Measurements from ENCODE around the gene IFT27. TPM values are rescaled to one million over a fixed set of nuclear protein-coding genes. Genes with fewer than 3 reads are reported as not detected.

The IFT27 gene
- total RNA-seq, 3 donors from 2014 or later: 19.5 to 25.5 (median 25.2) TPM

DNA sequence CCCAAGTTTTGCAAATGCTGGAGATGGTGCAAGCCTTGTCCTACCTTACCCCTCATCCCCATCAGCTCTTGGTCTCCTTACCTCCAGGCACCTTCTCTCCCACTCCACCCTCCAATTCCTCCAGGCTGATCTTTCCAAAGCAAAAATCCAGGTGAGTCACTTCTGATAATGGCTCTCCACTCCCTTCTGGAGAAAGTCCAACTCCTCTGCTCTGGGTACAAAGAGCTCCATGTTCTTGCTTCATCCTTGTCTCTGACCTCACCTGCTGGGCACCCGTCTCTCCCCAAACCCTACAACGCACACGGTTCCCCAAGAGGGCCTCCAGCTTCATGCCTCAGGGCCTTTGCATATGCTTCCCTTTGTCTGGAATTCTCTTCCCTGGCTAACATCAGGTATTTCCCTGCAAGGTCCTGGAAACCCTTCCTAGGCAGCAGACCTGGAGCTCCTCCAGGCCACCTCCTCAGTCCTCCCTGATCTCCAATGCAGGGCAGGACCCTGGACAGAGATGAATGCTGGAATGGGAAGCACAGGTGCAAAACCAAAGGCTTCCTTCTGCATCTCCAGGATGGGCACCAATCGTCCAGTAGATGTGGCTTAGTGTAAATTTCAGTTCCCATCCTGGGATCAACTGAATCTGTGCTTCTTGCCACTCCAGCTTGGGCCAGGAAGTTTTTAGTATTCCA is 22.7 kb downstream of the IFT27 start:
- Mint-ChIP-seq H3K36me3 (ENCODE audit: insufficient read depth) (no peaks in the 10 kb centered on the region), H3K27me3 (ENCODE audit: low read depth) (peaks cover 22% of the 10 kb centered on the region), H3K4me1 (ENCODE audit: low read depth) (no peaks in the 10 kb centered on the region), H3K4me3 (no peak overlapping the region), H3K9me3 (no peaks in the 10 kb centered on the region)
- DNase-seq: no peak
- ATAC-seq: no peak

- no peaks in the 10 kb centered on the region for H3K4me1 Mint-ChIP-seq (ENCODE audit: low read depth)
- no peaks in the 10 kb centered on the region for H3K9me3 Mint-ChIP-seq
- ATAC-seq: no peak
- no peak for DNase-seq
- H3K4me3 Mint-ChIP-seq: no peak overlapping the region
- H3K36me3 Mint-ChIP-seq (ENCODE audit: insufficient read depth): no peaks in the 10 kb centered on the region
- H3K27me3 Mint-ChIP-seq (ENCODE audit: low read depth): peaks cover 17% of the 10 kb centered on the region
Measured at GRCh38 chr22:36746375-36746970, 29.4 kb downstream of the IFT27 start.

GRCh38 chr22:36745301-36745995 is 30.5 kb downstream of the IFT27 start:
- DNase-seq (no peak), ATAC-seq (no peak)
- H3K9me3 Mint-ChIP-seq: no peaks in the 10 kb centered on the region
- H3K4me1 Mint-ChIP-seq (ENCODE audit: low read depth): no peaks in the 10 kb centered on the region
- H3K4me3 Mint-ChIP-seq: no peak overlapping the region
- no peaks in the 10 kb centered on the region for H3K36me3 Mint-ChIP-seq (ENCODE audit: insufficient read depth)
- peaks cover 17% of the 10 kb centered on the region for H3K27me3 Mint-ChIP-seq (ENCODE audit: low read depth)

- Mint-ChIP-seq H3K9me3 (no peaks in the 10 kb centered on the region), H3K4me1 (ENCODE audit: low read depth) (no peaks in the 10 kb centered on the region), H3K36me3 (ENCODE audit: insufficient read depth) (no peaks in the 10 kb centered on the region), H3K4me3 (no peak overlapping the region), H3K27me3 (ENCODE audit: low read depth) (peaks cover 14% of the 10 kb centered on the region)
- DNase-seq: no peak
- ATAC-seq: no peak
Measured at GRCh38 chr22:36744791-36745190, 31.1 kb downstream of the IFT27 start.

- Mint-ChIP-seq H3K27me3 (ENCODE audit: low read depth) (peaks cover 14% of the 10 kb centered on the region), H3K36me3 (ENCODE audit: insufficient read depth) (no peaks in the 10 kb centered on the region), H3K4me1 (ENCODE audit: low read depth) (no peaks in the 10 kb centered on the region), H3K9me3 (no peaks in the 10 kb centered on the region), H3K4me3 (no peak overlapping the region)
- DNase-seq (no peak), ATAC-seq (no peak)
Measured at GRCh38 chr22:36744413-36744765, 31.5 kb downstream of the IFT27 start.

- ATAC-seq (no peak), DNase-seq (no peak)
- Mint-ChIP-seq H3K9me3 (no peaks in the 10 kb centered on the region), H3K36me3 (ENCODE audit: insufficient read depth) (no peaks in the 10 kb centered on the region), H3K4me1 (ENCODE audit: low read depth) (no peaks in the 10 kb centered on the region), H3K27me3 (ENCODE audit: low read depth) (peaks cover 14% of the 10 kb centered on the region), H3K4me3 (no peak overlapping the region)
Measured at GRCh38 chr22:36743591-36744412, 32.1 kb downstream of the IFT27 start.

DNA sequence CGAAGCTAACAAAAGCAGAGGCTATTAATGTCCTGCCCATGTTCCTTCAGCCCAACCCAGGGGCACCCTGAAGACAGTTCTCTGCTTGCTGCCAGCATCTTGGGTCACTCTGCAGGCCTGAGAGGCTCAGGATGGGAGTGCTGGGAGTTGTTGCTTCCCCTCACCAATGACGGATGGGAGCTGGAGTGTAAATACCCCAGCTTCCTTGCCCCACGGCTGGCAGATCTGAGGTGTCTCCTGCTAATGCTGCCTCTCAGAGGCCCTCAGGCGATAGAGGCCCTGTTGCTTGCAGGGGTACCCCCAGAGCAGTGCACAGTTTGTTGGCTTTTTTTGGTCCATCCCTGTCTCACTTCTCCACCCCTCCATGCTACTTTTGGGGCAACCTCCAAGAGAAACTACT is 32.9 kb downstream of the IFT27 start:
- Mint-ChIP-seq H3K9me3 (no peaks in the 10 kb centered on the region), H3K36me3 (ENCODE audit: insufficient read depth) (no peaks in the 10 kb centered on the region), H3K27me3 (ENCODE audit: low read depth) (peaks cover 21% of the 10 kb centered on the region), H3K4me3 (no peak overlapping the region), H3K4me1 (ENCODE audit: low read depth) (no peaks in the 10 kb centered on the region)
- ATAC-seq (no peak), DNase-seq (no peak)

DNA sequence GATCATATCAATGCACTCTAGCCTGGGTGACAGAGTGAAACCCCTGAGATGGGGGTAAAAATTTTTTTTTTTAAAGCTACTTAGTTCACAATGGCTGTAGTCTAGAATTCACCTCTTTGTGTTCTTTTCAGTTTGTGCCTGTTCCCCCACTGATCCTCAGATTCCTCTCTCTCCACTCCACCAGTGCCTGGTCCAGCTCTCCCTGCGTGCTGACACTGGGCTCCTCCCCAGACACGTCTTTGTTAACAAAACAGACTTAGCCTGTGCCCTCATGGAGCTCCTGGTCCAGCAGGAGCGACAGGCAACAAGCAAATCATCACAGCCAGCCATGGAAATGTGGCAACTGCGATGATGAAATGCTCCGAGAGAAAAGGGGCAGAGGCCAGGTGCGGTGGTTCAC is 34.0 kb downstream of the IFT27 start:
- no peak for DNase-seq
- ATAC-seq: no peak
- Mint-ChIP-seq H3K36me3 (ENCODE audit: insufficient read depth) (no peaks in the 10 kb centered on the region), H3K9me3 (no peaks in the 10 kb centered on the region), H3K4me1 (ENCODE audit: low read depth) (no peaks in the 10 kb centered on the region), H3K27me3 (ENCODE audit: low read depth) (peaks cover 30% of the 10 kb centered on the region), H3K4me3 (no peak overlapping the region)

DNA sequence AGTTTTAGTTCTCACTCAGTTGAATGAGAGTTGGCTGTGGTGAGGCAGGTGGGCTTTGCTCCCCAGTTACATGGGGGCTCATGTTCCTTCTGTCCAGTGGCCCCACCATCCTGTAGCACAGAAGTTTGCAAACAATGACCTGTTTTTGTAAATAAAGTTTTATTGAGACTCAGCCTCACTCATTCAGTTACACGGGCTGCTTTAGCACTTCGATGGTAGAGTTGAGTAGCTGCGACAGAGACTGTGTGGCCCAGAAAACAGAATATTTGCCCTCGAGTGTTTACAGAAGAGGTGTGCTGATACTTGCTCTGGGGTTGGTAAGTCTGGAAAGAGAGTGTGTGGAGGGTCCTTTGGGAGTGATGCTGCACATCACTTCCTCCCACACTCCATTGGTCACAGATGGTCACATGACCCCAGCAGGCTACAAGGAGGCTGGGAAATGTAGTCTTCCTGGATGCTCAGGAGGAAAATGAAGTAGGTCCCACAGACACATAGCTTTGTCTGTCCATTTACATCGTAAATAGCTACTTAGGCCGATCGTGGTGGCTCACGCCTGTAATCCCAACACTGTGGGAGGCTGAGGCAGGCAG is 34.6 kb downstream of the IFT27 start:
- no peaks in the 10 kb centered on the region for H3K4me1 Mint-ChIP-seq (ENCODE audit: low read depth)
- ATAC-seq (no peak), DNase-seq (no peak)
- peaks cover 31% of the 10 kb centered on the region for H3K27me3 Mint-ChIP-seq (ENCODE audit: low read depth)
- H3K36me3 Mint-ChIP-seq (ENCODE audit: insufficient read depth): no peaks in the 10 kb centered on the region
- no peaks in the 10 kb centered on the region for H3K9me3 Mint-ChIP-seq
- H3K4me3 Mint-ChIP-seq: no peak overlapping the region

- Mint-ChIP-seq H3K9me3 (no peaks in the 10 kb centered on the region), H3K36me3 (ENCODE audit: insufficient read depth) (no peaks in the 10 kb centered on the region), H3K4me1 (ENCODE audit: low read depth) (no peaks in the 10 kb centered on the region), H3K4me3 (no peak overlapping the region), H3K27me3 (ENCODE audit: low read depth) (peaks cover 29% of the 10 kb centered on the region)
- DNase-seq (no peak), ATAC-seq (no peak)
Measured at GRCh38 chr22:36740716-36741115, 35.2 kb downstream of the IFT27 start.

DNA sequence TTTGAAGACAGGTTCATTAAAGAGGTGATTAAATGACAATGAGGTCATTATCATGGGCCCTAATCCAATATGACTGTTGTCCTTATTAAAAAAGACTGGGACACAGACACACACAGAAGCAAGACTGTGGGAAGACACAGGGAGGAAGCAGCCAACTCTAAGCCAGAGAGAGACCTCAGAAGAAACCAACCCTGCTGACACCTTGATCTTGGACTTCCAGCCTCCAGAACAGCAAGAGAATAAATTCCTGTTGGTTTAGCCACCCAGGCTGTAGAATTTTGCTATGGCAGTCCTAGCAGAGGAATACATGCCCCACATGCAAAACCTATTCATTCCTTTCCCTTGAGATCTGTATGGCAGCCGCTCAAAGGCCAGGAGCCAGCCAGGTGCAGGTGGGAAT is 36.7 kb downstream of the IFT27 start:
- Mint-ChIP-seq H3K27me3 (ENCODE audit: low read depth) (peaks cover 42% of the 10 kb centered on the region), H3K9me3 (no peaks in the 10 kb centered on the region), H3K4me3 (no peak overlapping the region), H3K36me3 (ENCODE audit: insufficient read depth) (no peaks in the 10 kb centered on the region), H3K4me1 (ENCODE audit: low read depth) (no peaks in the 10 kb centered on the region)
- DNase-seq (no peak), ATAC-seq (no peak)

- no peak overlapping the region for H3K4me3 Mint-ChIP-seq
- peaks cover 48% of the 10 kb centered on the region for H3K27me3 Mint-ChIP-seq (ENCODE audit: low read depth)
- no peaks in the 10 kb centered on the region for H3K4me1 Mint-ChIP-seq (ENCODE audit: low read depth)
- DNase-seq (no peak), ATAC-seq (no peak)
- no peaks in the 10 kb centered on the region for H3K36me3 Mint-ChIP-seq (ENCODE audit: insufficient read depth)
- H3K9me3 Mint-ChIP-seq: no peaks in the 10 kb centered on the region
Measured at GRCh38 chr22:36738416-36739020, 37.4 kb downstream of the IFT27 start.

DNA sequence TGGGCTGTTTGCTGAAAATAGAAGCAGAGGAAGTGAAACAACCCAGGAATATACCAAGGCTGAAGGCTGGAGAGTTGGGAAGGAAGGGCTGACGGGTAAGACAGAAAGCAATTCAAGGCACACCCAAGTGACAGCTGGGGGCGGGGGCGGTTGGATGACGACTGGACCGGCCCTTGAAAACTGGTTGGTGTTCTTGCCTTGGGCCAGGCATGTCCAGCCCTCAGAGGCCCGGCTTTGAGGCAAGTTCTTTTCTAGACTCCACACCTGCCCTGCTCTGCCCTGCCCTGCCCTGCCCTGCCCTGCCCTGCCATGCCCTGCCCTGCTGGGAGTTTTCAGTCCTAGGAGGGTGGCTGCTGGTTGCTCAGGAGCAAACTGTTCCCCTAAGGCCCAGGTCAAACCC is 38.1 kb downstream of the IFT27 start:
- Mint-ChIP-seq H3K27me3 (ENCODE audit: low read depth) (peaks cover 48% of the 10 kb centered on the region), H3K36me3 (ENCODE audit: insufficient read depth) (no peaks in the 10 kb centered on the region), H3K4me1 (ENCODE audit: low read depth) (no peaks in the 10 kb centered on the region), H3K4me3 (no peak overlapping the region), H3K9me3 (no peaks in the 10 kb centered on the region)
- no peak for DNase-seq
- no peak for ATAC-seq

Measured in activated T-cell treated with anti-CD3 and anti-CD28 coated beads, Interleukin-2, amount 50 U/mL, for 4 hours (primary cell).